A172 (cell line): Measurements from ENCODE around the gene PRKAR2B. TPM values are rescaled to one million over a fixed set of nuclear protein-coding genes. Genes with fewer than 3 reads are reported as not detected.

Experiments
- DNase-seq: peaks from one replicate; pipeline ENCODE4 v3.0.0-alpha.2; 2015; ENCODE audit warnings: low spot score
- total RNA-seq: library from RNA; depleted of rRNA; stranded (reverse); fragments of >200 nt; shearing (Covaris generic); gene quantifications from 2 replicates; pipeline ENCODE4 v1.2.3, GENCODE V29; 2014; rRNA removed

PRKAR2B gene
- 13.9 and 14.2 TPM in 2 replicates for total RNA-seq

DNA sequence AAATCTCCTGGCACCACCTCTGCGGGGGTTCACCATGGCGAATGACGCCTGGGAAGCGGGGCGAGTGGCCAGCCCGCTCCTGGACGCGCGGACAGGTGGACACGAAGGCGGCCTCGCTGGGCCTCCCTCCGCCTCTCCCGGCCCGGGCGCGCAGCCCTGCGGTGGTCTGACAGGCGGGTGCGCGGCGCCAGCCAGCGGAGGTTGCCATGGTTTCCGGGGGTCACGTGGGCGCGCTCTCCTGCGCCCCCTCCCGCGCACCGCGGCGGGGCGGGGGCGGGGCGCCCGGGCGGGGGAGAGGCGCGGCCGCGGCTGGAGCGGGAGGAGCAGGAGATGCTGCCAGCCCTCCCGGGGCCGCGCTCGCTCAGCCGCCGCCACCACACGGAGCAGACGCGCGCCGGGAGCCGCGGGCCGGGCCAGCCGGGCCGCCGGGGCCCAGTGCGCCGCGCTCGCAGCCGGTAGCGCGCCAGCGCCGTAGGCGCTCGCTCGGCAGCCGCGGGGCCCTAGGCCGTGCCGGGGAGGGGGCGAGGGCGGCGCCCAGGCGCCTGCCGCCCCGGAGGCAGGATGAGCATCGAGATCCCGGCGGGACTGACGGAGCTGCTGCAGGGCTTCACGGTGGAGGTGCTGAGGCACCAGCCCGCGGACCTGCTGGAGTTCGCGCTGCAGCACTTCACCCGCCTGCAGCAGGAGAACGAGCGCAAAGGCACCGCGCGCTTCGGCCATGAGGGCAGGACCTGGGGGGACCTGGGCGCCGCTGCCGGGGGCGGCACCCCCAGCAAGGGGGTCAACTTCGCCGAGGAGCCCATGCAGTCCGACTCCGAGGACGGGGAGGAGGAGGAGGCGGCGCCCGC is at the start of gene PRKAR2B:
Gene PRKAR2B (plus strand): TSS at position 359 of the 848 bp plus-strand sequence. CDS start 203 bp downstream, at position 562.
- peak; percentile 47 for DNase-seq

DNA sequence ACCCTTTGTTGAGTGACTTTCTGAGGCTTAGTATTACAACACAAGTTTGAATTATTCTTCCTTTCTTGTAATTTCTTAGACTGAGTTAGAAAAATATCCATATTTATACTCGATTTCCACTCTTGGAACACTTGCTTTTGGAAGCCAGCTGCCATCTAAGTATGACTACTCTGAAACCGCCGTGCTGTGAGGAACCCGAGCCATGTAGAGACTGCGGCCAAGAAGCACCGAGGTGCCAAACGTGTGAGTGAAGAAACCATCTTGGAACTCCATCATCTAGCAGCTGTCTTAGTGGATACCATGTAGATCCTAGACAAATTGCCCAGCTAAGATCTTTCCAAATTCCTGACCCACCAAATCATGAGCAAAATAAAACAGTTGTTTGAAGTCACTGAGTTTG is 49.7 kb upstream of the PRKAR2B start:
- DNase-seq: no peak

DNA sequence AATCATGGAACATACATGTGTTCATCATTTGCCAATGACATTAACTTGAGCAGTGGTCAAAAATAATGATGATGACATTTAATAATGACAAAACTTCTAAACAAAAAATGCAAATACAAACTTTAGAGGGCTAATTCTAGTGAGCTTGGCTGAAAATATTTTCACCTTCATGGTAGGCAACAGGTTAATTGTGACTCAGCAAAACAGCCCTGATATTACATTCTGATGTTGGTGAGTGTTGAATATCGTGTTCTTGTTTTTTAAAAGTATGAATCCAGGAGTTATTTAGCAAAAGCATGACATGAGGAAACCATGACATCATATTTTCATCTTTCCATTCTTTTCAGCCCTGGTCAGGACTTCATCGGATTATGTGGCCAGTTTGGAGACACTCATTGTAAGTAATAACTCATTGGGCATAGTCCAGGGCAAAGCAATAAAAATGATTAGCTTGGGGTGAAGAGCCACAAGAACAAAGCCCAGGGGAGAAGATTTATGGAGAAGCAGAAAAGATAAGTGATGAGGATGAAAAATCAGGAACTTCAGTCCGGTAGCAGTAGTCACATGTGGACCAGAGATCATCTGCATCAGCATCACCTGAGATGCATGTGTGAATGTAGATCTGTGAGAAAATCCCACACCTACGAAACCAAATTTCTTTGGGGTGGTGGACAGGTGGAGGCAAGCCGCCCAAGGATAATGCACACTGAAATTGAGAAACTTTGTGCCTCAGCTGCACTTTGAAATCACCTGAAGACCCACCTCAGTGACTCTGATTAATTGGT is 46.8 kb upstream of the PRKAR2B start:
- no peak for DNase-seq

DNA sequence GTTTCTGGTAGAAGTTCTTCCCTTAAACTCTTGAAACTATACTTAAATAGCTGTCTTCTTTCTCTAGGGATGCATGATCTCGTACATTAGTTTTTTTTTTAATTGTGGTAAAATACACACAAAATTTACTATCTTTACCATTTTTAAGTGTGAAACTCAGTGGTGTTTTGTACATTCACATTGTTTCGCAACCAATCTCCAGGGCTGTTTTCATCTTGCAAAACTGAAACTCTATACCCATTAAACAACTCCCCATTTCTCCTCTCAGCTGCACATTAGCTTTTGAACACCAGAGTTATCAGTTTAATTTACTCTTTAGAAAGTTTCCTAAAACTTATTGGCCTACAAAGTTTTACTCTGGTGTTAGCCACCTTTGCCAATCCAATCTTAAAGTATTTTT is 45.5 kb upstream of the PRKAR2B start:
- no peak for DNase-seq

DNA sequence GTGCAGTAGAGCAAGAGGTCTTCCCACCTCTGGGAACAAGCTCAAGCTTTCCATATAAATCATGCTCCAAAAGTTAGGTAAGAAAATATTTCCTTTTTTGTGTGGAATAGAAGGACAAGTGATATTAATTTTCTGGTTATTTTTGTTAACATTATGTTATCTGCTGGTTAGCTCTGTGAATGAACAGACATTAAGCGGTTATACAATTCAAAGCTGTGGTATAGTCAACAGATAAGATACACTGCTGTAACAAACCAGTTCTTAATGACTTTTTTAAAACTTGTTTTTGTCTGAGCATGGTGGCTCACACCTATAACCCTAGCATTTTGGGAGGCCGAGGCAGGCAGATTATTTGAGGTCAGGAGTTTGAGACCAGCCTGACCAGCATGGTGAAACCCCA is 43.0 kb upstream of the PRKAR2B start:
- no peak for DNase-seq

DNA sequence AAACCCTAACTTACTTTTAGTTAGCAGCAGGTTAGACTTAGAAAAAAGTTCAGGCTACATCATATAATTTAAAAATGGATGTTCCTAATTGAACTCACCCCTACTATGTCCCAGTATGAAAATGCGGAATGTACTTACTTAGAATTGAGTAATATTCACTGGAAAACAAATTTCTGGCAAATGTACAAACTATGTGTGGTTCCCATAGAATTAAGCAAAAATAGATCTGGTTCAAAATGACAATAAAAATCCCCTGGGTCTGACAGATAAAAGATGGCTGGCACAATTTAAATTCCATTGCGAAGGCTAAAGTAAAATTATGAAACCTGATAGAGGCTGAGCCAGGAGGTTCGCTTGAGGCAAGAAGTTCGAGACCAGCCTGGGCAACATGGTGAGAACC is 42.4 kb upstream of the PRKAR2B start:
- DNase-seq: no peak

DNA sequence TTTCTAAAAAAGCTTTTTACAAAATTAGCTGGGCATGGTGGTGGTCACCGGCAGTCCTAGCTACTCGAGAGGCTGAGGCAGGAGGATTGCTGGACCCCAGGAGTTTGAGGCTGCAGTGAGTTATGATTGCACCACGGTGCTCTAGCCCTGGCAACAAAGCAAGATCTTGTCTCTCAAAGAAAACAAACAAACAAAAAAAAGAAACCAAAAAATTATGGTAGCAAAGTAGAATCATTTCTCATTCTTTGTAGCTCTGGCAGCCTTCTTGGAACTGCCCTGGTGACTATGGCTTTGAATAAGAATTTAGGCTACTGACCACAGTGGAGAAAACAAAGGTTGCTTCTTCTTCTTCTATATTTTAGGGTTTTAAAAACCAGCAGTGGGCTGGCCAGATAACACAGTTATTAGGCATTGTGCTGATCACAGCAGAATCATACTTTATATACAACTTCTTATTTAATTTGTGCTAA is 41.9 kb upstream of the PRKAR2B start:
- DNase-seq: no peak

DNA sequence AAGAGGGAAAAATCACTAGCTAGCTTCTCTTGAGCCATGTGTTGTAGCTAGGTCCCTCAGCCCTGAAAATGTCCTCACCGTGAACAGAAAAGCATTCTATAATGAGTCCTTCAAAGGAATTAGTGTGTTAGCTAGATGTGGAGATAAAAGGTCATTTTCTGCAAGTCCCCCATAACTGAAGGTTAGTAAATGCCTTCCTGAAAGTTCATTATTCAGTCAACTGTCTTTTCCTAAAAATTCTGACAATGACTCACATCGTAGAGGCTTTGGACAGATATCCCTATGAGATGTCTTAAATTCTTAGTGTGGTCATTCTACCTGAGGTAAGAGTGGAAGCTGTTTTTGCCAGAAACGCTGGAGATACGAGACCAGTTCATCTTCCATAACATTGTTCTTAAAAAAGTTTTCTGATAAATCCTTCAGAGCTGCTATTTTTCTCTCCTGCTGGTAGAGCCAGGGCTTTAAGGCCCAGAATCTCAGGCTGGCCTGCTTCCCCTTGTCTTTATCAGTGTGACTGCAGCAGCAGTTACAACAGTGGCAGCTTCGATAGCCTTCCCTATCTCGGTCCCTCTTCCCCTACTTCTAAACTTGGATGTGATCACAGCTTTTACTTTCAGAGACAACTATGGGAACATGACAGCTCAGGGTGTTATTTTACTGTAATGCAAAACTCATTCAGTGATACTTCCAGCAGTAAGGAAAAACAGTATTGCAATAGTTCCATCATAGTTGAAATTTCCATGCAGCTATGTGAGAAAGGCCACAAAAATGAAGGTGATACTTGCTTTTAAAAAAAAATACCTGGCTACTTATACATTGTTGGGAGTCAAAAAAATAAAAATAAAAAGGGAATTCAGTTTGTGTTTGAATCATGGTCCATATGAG is 37.3 kb upstream of the PRKAR2B start:
- no peak for DNase-seq

DNA sequence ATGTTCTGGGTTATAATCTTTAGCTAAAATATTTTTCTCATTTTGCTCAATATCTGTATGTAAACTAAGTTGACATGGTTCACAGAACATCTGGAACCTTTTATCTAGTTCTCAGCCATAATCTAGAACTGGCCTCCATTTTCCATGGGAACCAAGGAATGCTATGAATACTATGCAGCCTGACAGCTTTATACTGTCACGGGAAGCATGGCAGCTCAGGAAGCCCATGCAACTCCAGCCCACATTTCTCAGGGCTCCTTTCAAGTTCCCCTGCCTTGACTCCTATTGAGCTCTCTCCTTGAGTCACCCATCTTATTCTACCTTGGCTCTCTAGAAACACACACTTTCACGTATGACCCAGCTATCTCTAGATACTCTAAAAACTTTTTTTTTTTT is 36.6 kb upstream of the PRKAR2B start:
- DNase-seq: no peak

DNA sequence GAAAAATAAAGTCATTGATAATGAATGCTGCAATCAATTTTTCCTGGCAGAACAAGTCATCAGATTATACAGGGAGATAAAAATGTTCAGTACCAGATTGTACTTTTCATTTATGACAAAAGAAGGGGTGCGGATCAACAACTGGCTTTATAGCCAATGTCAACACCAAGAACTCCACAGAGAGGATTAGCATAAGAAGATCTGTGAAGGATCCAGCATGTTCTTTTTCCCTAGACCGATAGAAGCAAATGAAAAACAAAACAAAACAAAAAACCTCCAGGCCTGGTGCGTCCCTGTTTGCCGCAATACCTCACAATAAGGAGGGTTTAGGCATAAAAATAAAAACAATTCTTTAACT is 34.7 kb upstream of the PRKAR2B start:
- no peak for DNase-seq

DNA sequence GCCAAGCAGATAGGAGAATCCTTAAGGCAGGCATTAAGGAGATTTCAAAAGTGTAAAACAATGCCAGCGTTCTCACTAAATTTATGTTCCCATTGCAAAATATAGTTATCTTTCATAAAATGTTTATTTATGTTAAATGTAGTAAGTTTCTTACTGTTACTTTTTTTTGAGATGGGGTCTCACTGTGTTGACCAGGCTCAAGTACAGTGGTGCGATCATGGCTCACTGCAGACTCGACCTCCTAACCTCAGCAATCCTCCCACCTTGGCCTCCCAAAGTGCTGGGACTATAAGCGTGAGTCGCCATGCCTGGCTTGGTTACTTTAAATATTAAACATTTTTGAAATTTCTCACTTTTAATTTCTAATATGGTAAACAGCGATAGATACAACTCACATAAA is 31.8 kb upstream of the PRKAR2B start:
- DNase-seq: no peak

DNA sequence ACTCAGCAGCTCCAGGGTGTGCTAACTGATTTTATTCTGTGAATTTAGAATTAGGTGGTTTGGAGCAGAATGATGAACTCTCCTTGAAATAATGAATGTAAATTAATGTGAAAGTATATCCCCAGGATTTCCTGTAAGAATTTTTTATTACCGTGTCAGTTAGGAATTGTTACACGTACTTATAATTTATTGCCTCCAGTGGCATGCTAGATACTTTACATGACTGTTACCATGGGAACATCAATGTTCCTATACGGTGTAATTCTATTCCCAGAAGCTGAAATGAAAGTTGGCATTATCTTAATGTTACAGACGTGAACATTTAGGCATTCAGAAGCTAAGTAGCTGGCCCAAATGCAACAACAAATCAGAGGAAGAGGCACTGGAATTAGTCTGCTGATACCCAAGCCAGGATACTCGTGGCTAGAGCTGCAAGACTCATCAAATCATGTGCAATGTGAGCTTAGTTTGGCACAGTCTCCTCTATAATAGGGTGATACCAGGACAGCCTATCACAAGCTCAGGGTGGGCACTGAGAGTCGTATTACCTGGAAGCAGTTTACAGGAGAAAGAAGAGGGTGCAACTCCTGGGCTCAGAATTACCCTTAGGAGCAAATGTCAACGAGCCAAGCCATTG is 30.0 kb upstream of the PRKAR2B start:
- peak; percentile 39 for DNase-seq

DNA sequence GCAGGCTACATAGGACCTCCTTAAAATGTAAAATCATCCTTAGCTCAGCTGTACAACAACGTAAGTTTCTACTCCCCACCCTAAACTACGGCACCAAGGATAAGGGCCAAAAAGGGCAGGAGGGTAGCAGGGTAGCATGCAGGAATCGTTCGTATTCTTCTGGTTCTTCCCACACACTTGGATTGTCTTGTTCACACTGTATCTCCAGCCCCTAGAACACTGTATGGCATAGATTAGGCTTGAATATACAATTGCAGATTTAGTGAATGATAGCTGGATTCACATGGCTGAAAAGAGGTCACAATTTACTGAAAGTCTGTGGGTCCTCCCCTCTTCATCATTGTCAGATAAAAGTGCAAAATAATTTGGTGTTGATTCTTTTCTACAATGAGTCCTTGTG is 28.2 kb upstream of the PRKAR2B start:
- DNase-seq: no peak

DNA sequence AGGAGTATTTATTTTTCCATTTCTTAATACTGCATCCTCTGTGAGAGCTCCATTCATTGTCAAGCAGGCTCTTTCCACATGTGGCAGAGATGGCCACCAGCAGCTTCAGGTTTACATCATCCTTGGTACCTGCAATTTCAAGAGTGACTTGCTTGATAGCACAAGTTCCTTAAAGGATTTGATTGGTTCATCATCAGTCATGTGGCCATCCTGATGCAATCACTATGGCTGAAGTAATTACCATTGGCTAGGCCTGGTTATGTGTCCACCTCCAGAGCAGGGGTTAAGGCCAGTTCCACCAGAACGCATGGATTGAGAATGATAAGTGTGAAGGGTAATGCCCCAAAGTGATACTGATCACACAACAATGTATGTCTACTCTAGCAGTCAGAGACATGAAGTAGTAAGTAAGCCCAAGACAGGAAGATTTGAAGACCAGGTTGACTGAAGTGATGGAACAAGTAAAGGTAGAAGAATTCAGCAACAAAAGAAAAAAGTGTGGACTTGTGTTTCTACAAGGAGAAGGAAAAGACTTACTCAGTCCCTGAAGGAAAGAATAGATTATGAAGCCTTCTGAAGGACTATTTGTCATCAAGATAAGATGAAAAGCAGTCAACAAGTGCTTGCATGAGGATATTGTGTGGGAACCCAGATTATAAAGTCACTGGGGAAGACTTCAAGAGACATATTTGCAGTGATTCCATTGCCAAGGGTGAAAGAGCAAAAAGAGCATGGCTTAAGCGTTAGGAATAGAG is 26.4 kb upstream of the PRKAR2B start:
- DNase-seq: no peak

DNA sequence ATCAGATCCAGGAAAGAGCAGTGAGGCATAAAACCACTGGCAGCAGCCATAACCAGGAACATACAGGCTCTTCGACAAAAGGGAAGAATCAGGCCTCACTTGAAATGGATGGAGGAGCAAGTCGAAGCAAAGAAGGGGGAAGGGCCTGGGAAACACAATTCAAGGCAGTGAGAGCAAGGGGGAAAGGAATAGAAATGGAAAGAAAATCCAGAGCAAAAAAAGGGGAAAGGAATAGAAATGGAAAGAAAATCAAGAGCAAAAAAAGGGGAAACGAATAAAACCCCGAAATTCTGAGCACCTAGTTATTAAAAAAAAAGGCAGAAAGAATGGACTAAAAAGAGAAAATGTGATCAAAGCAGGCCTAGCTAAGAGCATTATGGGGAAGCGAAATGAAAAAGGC is 24.1 kb upstream of the PRKAR2B start:
- DNase-seq: no peak

DNA sequence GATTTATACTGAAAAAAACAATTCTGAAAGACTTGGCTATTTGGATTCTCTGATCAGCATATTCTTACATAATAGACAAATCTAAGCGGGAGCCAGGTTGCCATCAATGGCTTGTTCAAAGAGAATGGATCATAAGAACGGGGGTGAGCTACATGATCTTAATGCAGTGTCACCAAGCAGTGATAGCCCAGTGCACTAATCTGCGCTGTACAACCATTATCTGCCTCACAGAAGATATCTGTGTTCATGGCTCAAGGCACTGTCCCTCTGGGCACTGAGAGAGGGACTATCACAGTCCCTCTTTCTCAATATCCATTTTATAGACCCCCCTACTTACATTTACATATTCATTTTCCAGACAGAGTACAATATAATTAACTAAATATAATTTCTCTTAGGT is 22.9 kb upstream of the PRKAR2B start:
- DNase-seq: no peak

DNA sequence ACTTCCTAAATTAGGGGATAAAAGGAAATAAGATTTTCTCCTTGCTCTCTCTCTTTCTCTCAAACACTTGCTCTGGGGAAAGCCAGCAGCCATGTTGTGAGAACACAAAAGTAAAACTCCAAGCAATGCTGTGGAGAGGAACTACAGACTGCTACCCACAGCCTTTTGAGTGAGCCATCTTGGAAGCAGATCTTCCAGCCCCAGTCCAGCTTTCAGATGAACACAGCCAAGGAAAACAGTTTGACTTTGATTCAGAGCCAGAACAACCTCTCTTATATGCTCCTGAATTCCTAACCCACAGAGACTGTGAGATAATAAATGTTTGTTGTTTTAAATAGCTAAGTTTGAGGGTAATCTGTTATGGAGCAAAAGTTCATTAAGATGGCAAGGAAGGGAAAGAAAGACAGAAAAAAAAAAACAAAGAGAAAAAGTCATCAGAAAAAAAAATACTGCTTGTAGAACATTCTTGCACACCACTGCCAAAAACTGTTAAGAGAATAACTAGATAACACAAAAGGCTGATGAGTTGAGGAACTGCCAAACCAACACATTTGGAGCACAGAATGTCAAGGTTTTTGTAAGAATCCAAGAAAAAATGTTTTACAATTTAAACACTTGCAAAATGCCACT is 20.9 kb upstream of the PRKAR2B start:
- DNase-seq: no peak

DNA sequence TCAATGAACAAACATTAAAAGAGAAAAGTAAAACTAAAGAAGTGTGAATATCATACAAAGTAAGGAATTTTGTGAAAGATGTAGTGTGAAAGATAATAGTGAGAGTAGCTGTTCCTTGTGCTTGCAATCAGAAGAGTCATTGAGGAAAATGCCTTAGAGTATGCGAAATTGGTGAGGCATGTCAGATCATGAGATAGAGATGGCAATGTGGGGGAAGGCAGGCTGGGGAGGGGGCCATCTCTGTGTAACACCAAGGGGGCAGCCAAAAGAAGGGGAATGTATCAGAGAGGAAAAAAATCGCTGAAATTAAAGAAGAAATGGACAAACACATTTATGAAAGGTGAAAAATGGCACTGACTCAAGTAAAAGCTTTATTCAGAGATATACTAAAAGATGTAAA is 19.6 kb upstream of the PRKAR2B start:
- no peak for DNase-seq

DNA sequence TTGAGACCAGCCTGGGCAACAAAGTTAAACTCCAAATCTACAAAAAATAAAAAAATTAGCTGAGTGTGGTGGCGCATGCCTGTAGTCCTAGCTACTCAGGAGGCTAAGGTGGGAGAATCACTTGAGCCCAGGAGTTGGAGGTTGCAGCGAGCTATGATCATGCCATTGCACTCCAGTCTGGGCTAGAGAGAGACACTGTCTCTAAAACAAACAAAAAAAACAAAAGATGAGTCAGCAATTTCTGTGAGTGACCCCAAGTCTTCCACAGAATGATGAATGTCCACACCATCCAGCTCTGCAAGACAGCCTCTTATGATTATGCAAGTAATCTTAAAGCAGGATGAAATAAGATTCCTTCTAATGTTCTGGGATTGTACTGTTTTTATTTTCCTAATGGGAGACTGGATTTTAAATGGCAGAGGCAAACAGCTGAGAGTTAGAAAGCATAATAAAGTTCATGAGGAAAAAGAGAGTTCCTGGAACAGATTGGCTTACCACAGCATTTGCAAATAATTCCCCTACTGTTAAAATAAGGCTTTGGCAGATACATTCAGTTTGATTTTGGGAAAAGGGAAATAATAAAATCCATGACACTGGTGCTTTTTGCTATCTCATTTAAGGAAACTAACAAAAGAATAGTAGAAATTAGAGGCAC is 18.9 kb upstream of the PRKAR2B start:
- peak; percentile 13 for DNase-seq

DNA sequence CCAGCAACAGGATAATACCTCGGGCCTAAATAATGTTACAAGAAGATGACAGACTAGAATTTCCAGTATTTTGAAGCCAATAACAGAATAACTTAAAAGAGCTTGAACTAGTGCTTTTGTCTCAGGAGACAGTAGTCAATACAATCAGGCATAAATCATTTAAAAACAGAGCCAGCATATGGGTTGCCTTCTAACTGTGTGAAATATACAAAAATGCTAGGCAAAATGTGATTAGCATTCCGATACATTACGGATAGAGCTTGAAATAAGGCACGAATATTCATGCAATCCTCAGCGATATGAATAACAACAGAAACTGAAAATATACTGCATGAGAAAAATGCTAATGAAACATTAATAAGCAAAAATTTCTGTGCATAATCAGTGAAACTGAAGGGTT is 18.3 kb upstream of the PRKAR2B start:
- DNase-seq: no peak
